GM11168 (cell line): ENCODE measurements around the gene TEX12.

Source experiments
- in situ Hi-C: fragments of 300-500 bp; cut with MboI; formaldehyde crosslinking; loops from one replicate; pipeline ENCODE4 v1.12.0; 2022; ENCODE audit warnings: low sequenced_read_pairs; ENCODE audit not compliant: unreplicated experiment

Gene TEX12

DNA sequence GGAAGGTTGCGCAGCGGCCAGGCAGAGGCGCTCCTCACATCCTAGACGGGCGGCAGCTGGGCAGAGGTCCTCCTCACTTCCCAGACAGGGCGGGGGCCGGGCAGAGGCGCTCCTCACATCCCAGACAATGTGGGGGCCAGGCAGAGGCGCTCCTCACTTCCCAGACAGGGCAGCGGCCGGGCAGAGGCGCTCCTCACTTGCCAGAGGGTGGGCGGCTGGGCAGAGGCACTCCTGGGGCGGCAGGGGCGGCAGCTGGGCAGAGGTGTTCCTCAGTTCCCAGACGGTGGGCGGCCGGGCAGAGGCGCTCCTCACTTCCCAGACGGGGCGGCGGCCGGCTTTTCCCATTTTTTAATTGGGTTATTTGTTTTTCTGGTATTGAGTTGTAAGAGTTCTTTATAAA, 38.9 kb downstream of the TEX12 start:
- in situ Hi-C loops = loop anchor here (25.0 kb wide), 1 partner anchor 356 kb away; no protein-coding TSS in a partner anchor

DNA sequence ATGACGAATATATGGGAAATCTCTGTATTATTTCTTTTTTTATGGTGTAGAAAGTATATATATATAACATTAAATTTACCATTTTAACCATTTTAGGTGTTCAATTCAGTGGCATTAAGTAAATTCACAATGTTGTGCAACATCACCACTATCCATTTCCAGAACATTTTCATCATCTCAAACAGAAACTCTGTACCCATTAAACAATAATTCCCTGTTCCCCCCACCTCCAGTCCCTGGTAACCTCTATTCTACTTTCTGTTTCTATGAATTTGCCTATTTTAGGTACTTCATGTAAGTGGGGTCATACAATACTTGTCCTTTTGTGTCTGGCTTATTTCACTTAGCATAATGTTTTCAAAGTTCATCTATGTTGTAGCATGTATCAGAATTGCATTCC, 43.7 kb downstream of the TEX12 start:
- in situ Hi-C loops = loop anchor here (25.0 kb wide), 1 partner anchor 351 kb away; no protein-coding TSS in a partner anchor

DNA sequence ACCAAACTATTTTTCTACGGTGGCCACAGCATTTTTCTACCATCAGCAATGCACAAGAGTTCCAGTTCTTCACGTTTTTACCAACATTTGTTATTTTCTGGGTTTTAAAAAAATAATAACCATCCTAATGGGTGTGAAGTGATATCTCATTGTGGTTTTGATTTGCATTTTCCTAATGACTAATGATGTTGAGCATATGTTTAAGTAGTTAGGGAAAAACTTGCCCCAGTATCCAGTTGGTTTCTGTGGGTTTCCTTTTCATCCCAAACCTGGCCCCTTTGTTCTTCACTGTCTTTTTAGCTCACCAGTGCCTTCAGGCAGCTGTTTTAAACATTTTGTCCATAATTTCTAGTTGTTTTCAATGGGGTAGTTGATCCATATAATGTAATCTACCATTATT, 44.4 kb downstream of the TEX12 start:
- in situ Hi-C loops = loop anchor here (25.0 kb wide), 1 partner anchor 351 kb away; no protein-coding TSS in a partner anchor

DNA sequence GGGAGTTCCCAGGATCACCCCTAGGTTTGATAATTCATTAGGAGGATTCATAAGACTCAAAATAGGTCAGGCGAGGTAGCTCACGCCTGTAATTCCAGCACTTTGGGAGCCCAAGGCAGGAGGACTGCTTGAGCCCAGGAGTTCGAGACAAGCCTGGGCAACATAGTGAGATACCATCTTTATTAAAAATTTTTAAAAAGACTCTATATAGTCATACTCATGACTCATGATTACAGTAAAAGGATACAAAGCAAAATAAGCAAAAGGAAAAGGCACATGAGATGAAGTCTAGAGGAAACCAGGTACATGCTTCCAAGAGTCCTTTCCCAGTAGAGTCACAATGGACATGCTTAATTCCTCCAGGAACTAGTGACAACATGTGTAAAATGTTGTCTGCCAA, 45.1 kb downstream of the TEX12 start:
- in situ Hi-C loops = loop anchor here (25.0 kb wide), 1 partner anchor 350 kb away; no protein-coding TSS in a partner anchor

DNA sequence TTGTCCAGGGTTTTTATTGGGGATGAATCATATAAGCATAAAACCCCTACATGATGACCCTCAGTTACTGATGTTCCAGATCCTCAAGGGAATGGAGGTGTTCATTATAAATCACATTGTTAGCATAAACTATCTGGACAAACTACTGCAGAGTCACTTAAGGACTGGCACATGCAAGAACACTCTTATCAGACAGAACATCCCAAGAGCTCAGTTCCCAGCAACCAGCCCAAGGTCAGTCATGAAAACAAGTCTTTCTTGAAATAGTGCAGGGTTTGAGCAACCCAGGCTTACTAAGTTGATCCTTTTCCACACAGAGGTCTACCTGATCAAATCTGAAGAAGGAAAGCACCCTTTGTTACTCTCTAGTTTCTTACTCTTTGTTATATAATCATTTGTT, 45.5 kb downstream of the TEX12 start:
- in situ Hi-C loops = loop anchor here (25.0 kb wide), 1 partner anchor 350 kb away; no protein-coding TSS in a partner anchor

DNA sequence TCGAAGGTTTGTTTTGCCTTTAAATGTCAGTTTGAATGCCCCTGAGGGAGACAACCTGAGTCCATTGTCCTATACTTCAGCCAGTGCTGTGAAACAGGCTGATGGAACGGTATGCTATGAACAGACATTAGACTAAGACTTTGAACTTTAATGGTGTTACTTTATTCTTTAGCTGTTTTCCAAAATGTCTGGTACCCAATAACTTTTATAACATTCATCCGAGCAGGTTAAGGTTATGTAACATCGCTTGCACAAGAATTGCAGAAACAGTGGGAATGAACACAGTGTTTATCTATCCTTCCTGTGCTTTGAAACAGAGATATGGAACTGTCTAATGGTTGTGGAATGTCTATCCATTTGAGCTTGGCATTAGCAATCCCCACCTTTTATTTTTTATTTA, 46.6 kb downstream of the TEX12 start:
- in situ Hi-C loops = loop anchor here (25.0 kb wide), 1 partner anchor 349 kb away; no protein-coding TSS in a partner anchor

DNA sequence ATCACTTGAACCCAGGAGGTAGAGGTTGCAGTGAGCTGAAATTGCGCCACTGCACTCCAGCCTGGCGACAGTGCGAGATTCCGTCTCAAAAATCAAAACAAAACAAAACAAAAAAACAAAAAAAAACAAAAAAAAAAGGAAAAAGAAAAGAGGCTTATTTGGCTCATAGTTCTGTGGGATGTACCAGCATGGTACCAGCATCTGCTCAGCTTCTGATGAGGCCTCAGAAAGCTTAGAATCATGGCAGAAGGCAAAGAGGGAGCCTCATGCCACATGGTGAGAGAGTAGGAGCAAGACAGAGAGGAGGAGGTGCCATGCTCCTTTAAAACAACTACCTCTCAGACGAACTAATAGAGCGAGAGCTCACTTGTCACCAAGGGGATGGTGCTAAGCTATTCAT, 48.4 kb downstream of the TEX12 start:
- in situ Hi-C loops = loop anchor here (25.0 kb wide), 1 partner anchor 347 kb away; no protein-coding TSS in a partner anchor

DNA sequence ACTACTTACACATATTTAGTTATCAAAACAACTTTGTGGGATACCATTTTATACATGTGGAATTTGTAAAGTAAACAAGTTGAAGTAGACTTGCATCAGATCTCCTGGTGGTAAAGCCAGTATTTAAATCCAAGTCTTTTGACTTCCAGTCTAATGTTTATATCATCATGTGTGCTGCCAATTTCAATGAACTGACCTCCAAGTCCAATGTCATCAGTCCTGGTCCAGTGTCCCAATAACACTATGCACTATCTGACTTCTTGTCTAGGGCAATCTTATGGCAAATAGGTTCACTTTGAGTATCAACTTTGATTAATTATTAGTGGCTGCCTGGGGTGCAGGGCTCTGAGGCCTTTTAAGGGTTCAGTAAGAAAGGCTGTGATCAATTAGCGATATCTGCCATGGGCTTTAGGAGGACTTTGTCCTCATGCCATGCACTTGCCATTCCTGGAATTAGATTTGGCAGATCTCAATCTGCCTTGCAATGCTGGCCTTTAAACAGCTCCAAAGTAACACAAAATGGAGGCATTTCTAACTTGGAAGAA, 49.5 kb downstream of the TEX12 start:
- in situ Hi-C loops = loop anchor here (25.0 kb wide), 1 partner anchor 346 kb away; no protein-coding TSS in a partner anchor

DNA sequence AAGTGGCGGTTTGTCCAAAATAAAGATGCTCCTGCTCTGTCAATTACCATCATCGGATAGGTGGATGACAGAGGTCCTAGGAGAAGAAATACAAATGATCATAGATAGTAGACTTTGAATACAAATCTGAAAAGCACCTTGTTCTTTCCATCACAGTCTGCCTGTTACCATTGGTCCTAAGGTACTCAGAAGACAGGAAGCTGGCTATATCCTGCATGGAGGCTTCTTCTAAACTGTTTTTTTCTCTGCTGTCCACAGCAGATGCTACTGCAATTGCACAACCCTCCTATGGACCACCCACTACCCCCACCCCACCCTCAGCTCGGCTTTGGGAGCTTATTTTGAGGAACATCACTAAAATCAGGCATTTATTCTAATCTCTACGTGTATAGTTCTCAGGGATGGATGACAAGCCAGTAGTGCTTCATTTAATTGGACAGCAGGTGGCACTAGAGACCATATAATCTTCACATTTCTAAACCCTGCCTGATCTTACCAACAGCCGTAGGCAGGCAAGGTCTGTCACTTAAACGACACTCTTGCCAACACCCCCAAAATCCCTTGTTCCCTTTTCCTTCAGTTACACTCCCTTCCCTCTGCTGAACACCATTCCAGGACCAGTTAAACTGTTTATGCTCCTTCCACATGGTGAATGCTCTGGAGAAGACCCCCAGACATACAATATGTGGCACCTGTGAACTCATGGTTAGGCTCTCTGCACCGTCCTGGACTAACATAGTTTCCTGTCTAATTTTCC, 52.5 kb downstream of the TEX12 start:
- in situ Hi-C loops = loop anchor here (5.0 to 25.0 kb wide), 2 partner anchors 63 to 343 kb away; no protein-coding TSS in a partner anchor

DNA sequence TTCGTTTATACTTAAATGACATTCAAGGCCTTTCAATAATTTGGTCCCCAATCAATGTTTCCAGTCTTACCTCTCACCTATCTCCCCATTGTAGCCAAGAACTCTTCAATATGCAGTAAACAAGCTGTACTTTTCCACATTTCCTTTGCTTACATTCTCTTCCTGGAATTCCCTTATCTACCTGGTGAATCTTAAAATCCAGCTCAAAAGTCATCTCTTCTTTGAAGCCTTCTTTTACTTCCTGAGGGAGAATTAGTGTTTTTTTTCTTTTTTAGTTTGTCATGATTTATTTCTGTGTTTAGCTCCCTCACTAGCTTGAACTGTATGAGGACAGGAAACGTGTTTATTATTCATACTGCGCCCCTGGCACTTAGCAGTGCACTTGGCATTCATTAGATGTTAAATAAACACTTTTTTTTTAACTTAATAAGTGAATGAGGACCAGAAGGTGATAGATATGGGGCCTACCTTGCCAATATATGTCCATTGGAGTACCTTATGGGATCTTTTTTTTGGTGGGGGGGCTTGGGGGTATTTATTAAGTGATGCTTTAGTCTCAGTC, 54.2 kb downstream of the TEX12 start:
- in situ Hi-C loops = loop anchor here (5.0 to 25.0 kb wide), 2 partner anchors 61 to 341 kb away; no protein-coding TSS in a partner anchor
